H9 (cell line): ENCODE results near the gene HSD17B12. TPM values are rescaled to one million over a fixed set of nuclear protein-coding genes. Genes with fewer than 3 reads are reported as not detected.

Experiments
- DNase-seq: peaks from one replicate; pipeline ENCODE4 v3.0.0-alpha.2; 2017
- H2AFZ ChIP-seq: one replicate; pipeline ENCODE4 v1.6.1; 2013; ENCODE audit warnings: mild to moderate bottlenecking, low read length, control low read depth, moderate library complexity
- H2AK5ac ChIP-seq: 2 replicates; pipeline ENCODE4 v1.6.1; 2013; ENCODE audit warnings: low read length, control low read depth, mixed read lengths; ENCODE audit not compliant: insufficient read length
- H2BK120ac ChIP-seq: one replicate; pipeline ENCODE4 v1.6.1; 2013; ENCODE audit warnings: low read depth, mild to moderate bottlenecking, low read length, control low read depth, inconsistent platforms; ENCODE audit not compliant: poor library complexity, severe bottlenecking
- H2BK12ac ChIP-seq: 2 replicates; pipeline ENCODE4 v1.6.1; 2013; ENCODE audit warnings: low read length, control low read depth, mixed read lengths, low read depth; ENCODE audit not compliant: insufficient read length
- H2BK15ac ChIP-seq: 2 replicates; pipeline ENCODE4 v1.6.1; 2013; ENCODE audit warnings: low read depth, low read length, control low read depth
- H2BK20ac ChIP-seq: one replicate; pipeline ENCODE4 v1.6.1; 2013; ENCODE audit warnings: low read depth, mild to moderate bottlenecking, low read length, control low read depth, inconsistent platforms; ENCODE audit not compliant: poor library complexity, severe bottlenecking
- H2BK5ac ChIP-seq: 2 replicates; pipeline ENCODE4 v1.6.1; 2013; ENCODE audit warnings: low read length, control low read depth, mixed read lengths; ENCODE audit not compliant: insufficient read length
- H3K14ac ChIP-seq: 2 replicates; pipeline ENCODE4 v1.6.1; 2013; ENCODE audit warnings: low read length, control low read depth; ENCODE audit not compliant: insufficient read depth
- H3K18ac ChIP-seq: 2 replicates; pipeline ENCODE4 v1.6.1; 2013; ENCODE audit warnings: low read depth, mild to moderate bottlenecking, mixed read lengths, low read length, control low read depth; ENCODE audit not compliant: insufficient read length
- H3K23ac ChIP-seq: 2 replicates; pipeline ENCODE4 v1.6.1; 2013; ENCODE audit warnings: low read length, control low read depth, mixed read lengths, low read depth; ENCODE audit not compliant: insufficient read length
- H3K23me2 ChIP-seq: 2 replicates; pipeline ENCODE4 v1.6.1; 2013; ENCODE audit warnings: low read depth, mild to moderate bottlenecking, mixed read lengths, low read length, control low read depth; ENCODE audit not compliant: insufficient read length, poor library complexity, severe bottlenecking
- H3K27ac ChIP-seq: 2 replicates; pipeline ENCODE4 v1.5.1; 2013; ENCODE audit warnings: low read length, control low read depth, mixed read lengths, low read depth; ENCODE audit not compliant: insufficient read length
- H3K27me3 ChIP-seq: 2 replicates; pipeline ENCODE4 v1.6.1; 2013; ENCODE audit warnings: low read length, control low read depth, inconsistent platforms; ENCODE audit not compliant: insufficient read depth
- H3K4ac ChIP-seq: 2 replicates; pipeline ENCODE4 v1.6.1; 2013; ENCODE audit warnings: low read depth, mild to moderate bottlenecking, control low read depth, inconsistent platforms, low read length, moderate library complexity
- H3K4me1 ChIP-seq: 2 replicates; pipeline ENCODE4 v1.6.1; 2013; ENCODE audit warnings: low read length, control low read depth, inconsistent platforms; ENCODE audit not compliant: insufficient read depth
- H3K4me2 ChIP-seq: 2 replicates; pipeline ENCODE4 v1.6.1; 2013; ENCODE audit warnings: low read length, control low read depth, mixed read lengths; ENCODE audit not compliant: insufficient read length, insufficient read depth
- H3K56ac ChIP-seq: 2 replicates; pipeline ENCODE4 v1.6.1; 2013; ENCODE audit warnings: low read depth, mild to moderate bottlenecking, mixed read lengths, low read length, control low read depth; ENCODE audit not compliant: insufficient read length
- H3K79me1 ChIP-seq: 2 replicates; pipeline ENCODE4 v1.6.1; 2013; ENCODE audit warnings: low read depth, mild to moderate bottlenecking, moderate library complexity, low read length, control low read depth, inconsistent platforms; ENCODE audit not compliant: insufficient read depth, poor library complexity, severe bottlenecking
- H3K79me2 ChIP-seq: 2 replicates; pipeline ENCODE4 v1.6.1; 2013; ENCODE audit warnings: low read length, control low read depth, inconsistent platforms; ENCODE audit not compliant: insufficient read depth
- H3K9ac ChIP-seq: 2 replicates; pipeline ENCODE4 v1.6.1; 2013; ENCODE audit warnings: low read length, control low read depth, mixed read lengths; ENCODE audit not compliant: insufficient read length; ENCODE audit errors: extremely low read depth
- H3K9me3 ChIP-seq: one replicate; pipeline ENCODE4 v1.6.1; 2013; ENCODE audit warnings: low read depth, low read length, inconsistent platforms; ENCODE audit not compliant: control insufficient read depth
- H3T11ph ChIP-seq: one replicate; pipeline ENCODE4 v1.6.1; 2013; ENCODE audit warnings: mild to moderate bottlenecking, low read length, control low read depth, inconsistent platforms
- H4K20me1 ChIP-seq: one replicate; pipeline ENCODE4 v1.6.1; 2013; ENCODE audit not compliant: control insufficient read depth, insufficient read length, insufficient read depth
- H4K5ac ChIP-seq: 2 replicates; pipeline ENCODE4 v1.6.1; 2013; ENCODE audit warnings: low read depth, mild to moderate bottlenecking, mixed read lengths, low read length, control low read depth; ENCODE audit not compliant: insufficient read length
- H4K8ac ChIP-seq: replicated peaks from 2 replicates; pipeline ENCODE4 v1.6.1; 2013; ENCODE audit warnings: low read length, control low read depth, mixed read lengths, low read depth; ENCODE audit not compliant: insufficient read length
- H4K91ac ChIP-seq: 2 replicates; pipeline ENCODE4 v1.6.1; 2013; ENCODE audit warnings: low read depth, mild to moderate bottlenecking, moderate library complexity, mixed read lengths, low read length, control low read depth; ENCODE audit not compliant: insufficient read length
- H3K27ac Mint-ChIP-seq, 3 experiments: 2 replicates in 2 of 3; 3 replicates in 1 of 3; pipeline ENCODE4 v1.8.0; 2020 to 2021; ENCODE audit warnings: mixed read lengths in 3 of 3, mild to moderate bottlenecking in 1 of 3, moderate library complexity in 1 of 3
- H3K27me3 Mint-ChIP-seq: 2 replicates; pipeline ENCODE4 v1.8.0; 2021; ENCODE audit warnings: low read depth, mild to moderate bottlenecking, moderate library complexity, mixed read lengths
- H3K36me3 Mint-ChIP-seq, 3 experiments: 2 replicates in 2 of 3; 3 replicates in 1 of 3; pipeline ENCODE4 v1.8.0; 2020 to 2021; ENCODE audit warnings: low read depth in 3 of 3, mixed read lengths in 3 of 3; ENCODE audit not compliant: insufficient read depth in 1 of 3
- H3K4me1 Mint-ChIP-seq, 2 experiments: 2 replicates each; pipeline ENCODE4 v1.8.0; 2020; ENCODE audit warnings: mixed read lengths in 2 of 2
- H3K4me3 Mint-ChIP-seq, 2 experiments: 2 replicates in 1 of 2; 3 replicates in 1 of 2; pipeline ENCODE4 v1.8.0; 2020 to 2021; ENCODE audit warnings: mild to moderate bottlenecking in 2 of 2, mixed read lengths in 2 of 2, moderate library complexity in 1 of 2
- H3K9me3 Mint-ChIP-seq, 2 experiments: 2 replicates in 1 of 2; 3 replicates in 1 of 2; pipeline ENCODE4 v1.8.0; 2020; ENCODE audit warnings: mild to moderate bottlenecking in 2 of 2, mixed read lengths in 2 of 2, moderate library complexity in 1 of 2
- WGBS: extraction: QIAGEN DNeasy Blood & Tissue Kit; methylation state at CpG from one replicate; pipeline ENCODE4 v1.1.7; 2013; ENCODE audit warnings: missing lambda C conversion rate, low lambda C conversion rate, mixed read lengths; ENCODE audit not compliant: insufficient read length; ENCODE audit errors: extremely low coverage; 5-methylcytosine and 5-hydroxymethylcytosine counted together
- total RNA-seq: library from RNA; stranded (reverse); gene quantifications from 2 replicates; pipeline ENCODE4 v1.2.1, GENCODE V29; 2021
- TF ChIP-seq, protein P1 (sequence below): fragments of 200-600 bp; sonication (generic); conservative IDR thresholded peaks from 3 replicates; pipeline ENCODE4 v1.8.0; 2021; ENCODE audit warnings: antibody characterized with exemption, mild to moderate bottlenecking

Gene HSD17B12
- total RNA-seq, 1 experiment from 2014 or later: 111 TPM

DNA sequence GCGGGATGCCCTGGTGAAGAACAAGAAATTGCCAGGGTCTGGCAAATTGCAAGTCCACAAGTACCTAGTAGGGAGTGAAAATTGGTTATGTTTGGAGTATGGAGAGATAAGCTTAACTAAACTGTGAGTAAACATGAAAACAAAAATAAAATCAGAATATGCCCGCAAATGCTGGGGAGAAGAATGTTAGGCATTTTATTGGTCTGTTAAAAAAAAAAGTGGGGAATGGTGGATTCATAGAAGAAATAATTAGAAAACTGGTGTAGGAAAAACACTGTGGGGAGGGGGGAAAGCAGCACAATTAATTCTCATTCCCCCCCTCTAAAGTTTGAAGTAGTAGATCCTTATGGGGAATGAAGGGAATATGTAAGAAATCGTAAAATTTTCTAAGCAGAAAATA is 40.6 kb upstream of the HSD17B12 start:
- H4K8ac ChIP-seq: no peak overlapping the region
- no peak overlapping the region for H2BK15ac ChIP-seq
- no peak overlapping the region for H3T11ph ChIP-seq
- H4K20me1 ChIP-seq: no peaks in the 10 kb centered on the region
- H2AK5ac ChIP-seq: no peak overlapping the region
- Mint-ChIP-seq H3K4me3 (no peak overlapping the region), H3K4me1 (peaks cover 25 to 31% of the 10 kb centered on the region in 2 experiments), H3K27ac (peak overlapping the region in 1 of 3 experiments; percentile 3; a peak in 1 of 7 replicates), H3K36me3 (no peaks in the 10 kb centered on the region), H3K27me3 (peaks cover 15% of the 10 kb centered on the region), H3K9me3 (no peaks in the 10 kb centered on the region)
- H3K27me3 ChIP-seq: no peaks in the 10 kb centered on the region
- H4K91ac ChIP-seq: no peak overlapping the region
- no peak overlapping the region for H2AFZ ChIP-seq
- H3K18ac ChIP-seq: no peak overlapping the region
- H2BK5ac ChIP-seq: no peak overlapping the region
- H2BK12ac ChIP-seq: no peak overlapping the region
- 100% methylated on average over 1 of the region's 3 CpGs for WGBS
- peaks cover 5% of the 10 kb centered on the region for H3K23me2 ChIP-seq
- no peak overlapping the region for H3K23ac ChIP-seq
- TF ChIP-seq, protein P1, sequence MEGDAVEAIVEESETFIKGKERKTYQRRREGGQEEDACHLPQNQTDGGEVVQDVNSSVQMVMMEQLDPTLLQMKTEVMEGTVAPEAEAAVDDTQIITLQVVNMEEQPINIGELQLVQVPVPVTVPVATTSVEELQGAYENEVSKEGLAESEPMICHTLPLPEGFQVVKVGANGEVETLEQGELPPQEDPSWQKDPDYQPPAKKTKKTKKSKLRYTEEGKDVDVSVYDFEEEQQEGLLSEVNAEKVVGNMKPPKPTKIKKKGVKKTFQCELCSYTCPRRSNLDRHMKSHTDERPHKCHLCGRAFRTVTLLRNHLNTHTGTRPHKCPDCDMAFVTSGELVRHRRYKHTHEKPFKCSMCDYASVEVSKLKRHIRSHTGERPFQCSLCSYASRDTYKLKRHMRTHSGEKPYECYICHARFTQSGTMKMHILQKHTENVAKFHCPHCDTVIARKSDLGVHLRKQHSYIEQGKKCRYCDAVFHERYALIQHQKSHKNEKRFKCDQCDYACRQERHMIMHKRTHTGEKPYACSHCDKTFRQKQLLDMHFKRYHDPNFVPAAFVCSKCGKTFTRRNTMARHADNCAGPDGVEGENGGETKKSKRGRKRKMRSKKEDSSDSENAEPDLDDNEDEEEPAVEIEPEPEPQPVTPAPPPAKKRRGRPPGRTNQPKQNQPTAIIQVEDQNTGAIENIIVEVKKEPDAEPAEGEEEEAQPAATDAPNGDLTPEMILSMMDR: no peak
- H3K4ac ChIP-seq: no peak overlapping the region
- H3K4me2 ChIP-seq: no peak overlapping the region
- H2BK20ac ChIP-seq: no peak overlapping the region
- H3K4me1 ChIP-seq: no peaks in the 10 kb centered on the region; the same call in 1 of the 2 replicates
- H3K9me3 ChIP-seq: no peaks in the 10 kb centered on the region
- no peak overlapping the region for H3K56ac ChIP-seq
- peaks cover 6% of the 10 kb centered on the region; the same call in 1 of the 2 replicates for H3K79me2 ChIP-seq
- H3K9ac ChIP-seq: no peak overlapping the region
- no peak overlapping the region for H4K5ac ChIP-seq
- no peaks in the 10 kb centered on the region for H3K79me1 ChIP-seq
- no peak for DNase-seq
- H2BK120ac ChIP-seq: no peak overlapping the region
- no peak overlapping the region for H3K14ac ChIP-seq
- H3K27ac ChIP-seq: no peak overlapping the region
